ENCODE data around the gene ARFGAP3.
A peak's percentile ranks its signal among the peaks of the same experiment; 100 is the strongest.

ARFGAP3 gene

DNA sequence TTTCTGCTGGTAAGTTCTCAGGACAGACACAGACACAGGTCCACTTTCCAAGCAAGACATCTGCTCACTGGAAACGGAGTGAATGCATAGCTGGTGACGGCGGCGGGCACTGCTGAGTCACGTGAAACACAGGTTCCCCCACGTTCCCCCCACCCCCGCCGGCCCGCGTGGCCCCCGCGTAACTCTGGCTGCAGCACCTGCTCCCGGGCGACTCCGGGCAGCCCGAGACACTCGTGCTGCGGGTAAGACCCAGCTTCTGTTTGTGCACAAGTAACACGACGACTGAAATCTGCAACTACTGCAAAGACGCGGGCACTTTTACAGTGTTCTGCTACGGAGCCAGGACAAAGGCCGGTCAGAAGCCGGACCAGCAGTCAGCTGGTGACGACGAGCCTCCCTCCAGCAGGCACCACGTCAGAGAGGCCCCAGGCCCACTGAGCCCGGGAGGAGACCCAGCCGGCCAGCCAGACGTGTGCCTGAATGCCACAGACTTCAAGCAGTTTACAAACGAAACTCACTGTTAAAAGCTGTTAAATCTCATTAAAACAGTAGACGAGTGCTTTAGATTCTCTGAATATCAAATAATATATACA is 12.9 kb upstream of the ARFGAP3 start:
- no peak overlapping the region; the same call in 1 of the 2 replicates for H3K27ac ChIP-seq
- TF ChIP-seq, protein P1, sequence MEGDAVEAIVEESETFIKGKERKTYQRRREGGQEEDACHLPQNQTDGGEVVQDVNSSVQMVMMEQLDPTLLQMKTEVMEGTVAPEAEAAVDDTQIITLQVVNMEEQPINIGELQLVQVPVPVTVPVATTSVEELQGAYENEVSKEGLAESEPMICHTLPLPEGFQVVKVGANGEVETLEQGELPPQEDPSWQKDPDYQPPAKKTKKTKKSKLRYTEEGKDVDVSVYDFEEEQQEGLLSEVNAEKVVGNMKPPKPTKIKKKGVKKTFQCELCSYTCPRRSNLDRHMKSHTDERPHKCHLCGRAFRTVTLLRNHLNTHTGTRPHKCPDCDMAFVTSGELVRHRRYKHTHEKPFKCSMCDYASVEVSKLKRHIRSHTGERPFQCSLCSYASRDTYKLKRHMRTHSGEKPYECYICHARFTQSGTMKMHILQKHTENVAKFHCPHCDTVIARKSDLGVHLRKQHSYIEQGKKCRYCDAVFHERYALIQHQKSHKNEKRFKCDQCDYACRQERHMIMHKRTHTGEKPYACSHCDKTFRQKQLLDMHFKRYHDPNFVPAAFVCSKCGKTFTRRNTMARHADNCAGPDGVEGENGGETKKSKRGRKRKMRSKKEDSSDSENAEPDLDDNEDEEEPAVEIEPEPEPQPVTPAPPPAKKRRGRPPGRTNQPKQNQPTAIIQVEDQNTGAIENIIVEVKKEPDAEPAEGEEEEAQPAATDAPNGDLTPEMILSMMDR (conservative IDR thresholded peaks at IDR 0.05): no peak
- TF ChIP-seq ZFX (IDR thresholded peaks at IDR 0.05): no peak

DNA sequence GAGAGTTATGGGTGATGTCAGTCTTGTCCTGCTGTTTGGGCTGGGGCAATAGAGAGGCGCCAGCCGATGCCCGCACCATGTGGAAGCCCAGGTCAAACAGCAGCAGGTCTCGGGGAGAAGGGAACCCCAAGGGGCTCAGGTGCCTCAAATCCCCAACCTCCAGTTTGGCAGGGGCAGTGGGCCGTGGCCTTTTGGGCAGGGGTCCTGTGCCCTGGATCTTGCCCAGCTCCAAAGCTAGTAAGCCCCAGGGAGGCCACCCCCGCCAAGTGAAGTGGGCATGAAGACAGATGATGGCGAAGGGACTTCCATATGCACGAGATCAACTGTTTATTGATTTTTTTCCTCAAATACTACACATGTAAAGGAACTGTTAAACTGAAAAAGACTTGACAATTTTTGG is 12.4 kb upstream of the ARFGAP3 start:
- TF ChIP-seq ZFX (IDR thresholded peaks at IDR 0.05): no peak
- TF ChIP-seq, protein P1 (conservative IDR thresholded peaks at IDR 0.05): no peak
- H3K27ac ChIP-seq: peak overlapping the region; percentile 78

- H3K27ac ChIP-seq: peak overlapping the region; percentile 78
- TF ChIP-seq, protein P1 (conservative IDR thresholded peaks at IDR 0.05): no peak
- no peak for TF ChIP-seq ZFX (IDR thresholded peaks at IDR 0.05)
These were observed 11.7 kb upstream of the ARFGAP3 start for GRCh38 chr22:42868751-42869251.

GRCh38 chr22:42866100-42866499 is 9.0 kb upstream of the ARFGAP3 start:
- no peak overlapping the region for H3K27ac ChIP-seq
- no peak for TF ChIP-seq ZFX (IDR thresholded peaks at IDR 0.05)
- TF ChIP-seq, protein P1 (conservative IDR thresholded peaks at IDR 0.05): no peak

GRCh38 chr22:42865536-42865935 is 8.5 kb upstream of the ARFGAP3 start:
- no peak for TF ChIP-seq ZFX (IDR thresholded peaks at IDR 0.05)
- TF ChIP-seq, protein P1 (conservative IDR thresholded peaks at IDR 0.05): no peak

DNA sequence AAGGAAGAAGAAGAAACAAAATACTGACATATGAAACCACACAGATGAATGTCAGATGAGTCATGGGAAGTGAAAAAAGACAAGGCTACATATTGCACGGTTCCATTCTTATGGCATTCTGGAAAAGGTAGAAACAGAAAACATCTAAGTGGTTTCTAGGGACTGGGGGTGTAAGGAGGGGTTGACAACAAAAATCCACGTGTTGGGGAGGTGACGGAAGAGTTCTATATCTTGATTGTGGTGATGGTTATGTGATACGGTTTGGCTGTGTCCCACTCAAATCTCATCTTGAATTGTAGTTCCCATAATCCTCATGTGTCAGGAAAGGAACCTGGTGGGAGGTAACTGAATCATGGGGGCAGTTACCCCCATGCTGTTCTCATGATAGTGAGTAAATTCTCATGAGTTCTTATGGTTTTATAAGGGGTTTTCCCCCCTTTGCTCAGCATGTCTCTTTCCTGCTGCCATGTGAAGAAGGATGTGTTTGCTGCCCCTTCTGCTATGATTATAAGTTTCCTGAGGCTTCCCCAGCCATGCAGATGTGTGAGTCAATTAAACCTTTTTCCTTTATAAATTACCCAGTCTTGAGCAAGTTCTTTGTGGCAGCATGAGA is 6.4 kb upstream of the ARFGAP3 start:
- TF ChIP-seq, protein P1 (conservative IDR thresholded peaks at IDR 0.05): no peak
- TF ChIP-seq ZFX (IDR thresholded peaks at IDR 0.05): no peak
- H3K27ac ChIP-seq: no peak overlapping the region

More at GRCh38 chr22:42865536-42865935, 8.5 kb upstream of the ARFGAP3 start:
- no peak overlapping the region for H3K27ac ChIP-seq

- TF ChIP-seq, protein P1 (conservative IDR thresholded peaks at IDR 0.05): no peak
- TF ChIP-seq ZFX (IDR thresholded peaks at IDR 0.05): no peak
- no peak overlapping the region for H3K27ac ChIP-seq
These were observed 5.1 kb upstream of the ARFGAP3 start for GRCh38 chr22:42862045-42862734.
